NT2/D1 (cell line): ENCODE data around the gene MUC15.

Source experiments
- YY1 ChIP-seq: IDR thresholded peaks from 2 replicates; pipeline ENCODE4 v1.6.1; 2011; ENCODE audit not compliant: insufficient read length, insufficient read depth
- ZNF274 ChIP-seq: IDR thresholded peaks from 2 replicates; pipeline ENCODE4 v1.6.1; 2011; ENCODE audit warnings: mild to moderate bottlenecking, low read depth, low read length

GRCh38 chr11:26597899-26598298 is 25.8 kb upstream of the MUC15 start:
- TF ChIP-seq YY1: no peak
- TF ChIP-seq ZNF274: no peak
